Heart right ventricle (tissue), 16 donors: ENCODE results near the gene PTPRN. TPM values are rescaled to one million over a fixed set of nuclear protein-coding genes. Genes with fewer than 3 reads are reported as not detected.

Experiments used
- ATAC-seq, 8 donors: fragments of 200-7000 bp; cut with Tn5 transposase; one replicate each; pipeline ENCODE4 v1.9.1; 2020; ENCODE audit warnings: mild to moderate bottlenecking in 8 of 8, moderate library complexity in 8 of 8, moderate number of reproducible peaks in 1 of 8
- DNase-seq, 2 donors: peaks; one replicate each; pipeline ENCODE4 v3.0.0-alpha.2; 2020
- H3K27ac ChIP-seq, 10 donors: fragments of 200-600 bp; sonication (generic) in 2 of 10; one replicate each; pipeline versions ENCODE4 v1.5.0 to v1.8.0; 2020 to 2022; ENCODE audit warnings: mild to moderate bottlenecking in 3 of 10
- H3K27me3 ChIP-seq, 7 donors: fragments of 200-600 bp; one replicate each; pipeline ENCODE4 v1.8.0; 2021 to 2022; ENCODE audit warnings: mild to moderate bottlenecking in 2 of 7
- H3K36me3 ChIP-seq, 9 donors: fragments of 200-600 bp; sonication (generic) in 1 of 9; one replicate each; pipeline versions ENCODE4 v1.5.0 to v1.8.0; 2020 to 2022; ENCODE audit warnings: mild to moderate bottlenecking in 2 of 9
- H3K4me1 ChIP-seq, 9 donors: fragments of 200-600 bp; sonication (generic) in 1 of 9; one replicate each; pipeline versions ENCODE4 v1.5.0 to v1.8.0; 2020 to 2022; ENCODE audit warnings: mild to moderate bottlenecking in 4 of 9
- H3K4me3 ChIP-seq, 10 donors: fragments of 200-600 bp; sonication (generic) in 2 of 10; one replicate each; pipeline versions ENCODE4 v1.5.0 to v1.8.0; 2020 to 2022; ENCODE audit warnings: mild to moderate bottlenecking in 7 of 10, moderate library complexity in 2 of 10
- H3K9me3 ChIP-seq, 11 donors: fragments of 200-600 bp in 10 of 11; sonication (generic) in 2 of 11; one replicate each; pipeline versions ENCODE4 v1.5.0 to v1.8.0; 2013 to 2022; ENCODE audit warnings: mild to moderate bottlenecking in 2 of 11, control low read depth in 1 of 11, moderate library complexity in 1 of 11
- CTCF ChIP-seq, 9 donors: fragments of 200-600 bp; sonication (generic) in 2 of 9; IDR thresholded peaks; one replicate each; pipeline versions ENCODE4 v1.5.0 to v1.8.0; 2021 to 2022; ENCODE audit warnings: antibody characterized with exemption in 9 of 9, mild to moderate bottlenecking in 5 of 9, moderate library complexity in 1 of 9
- WGBS, 2 donors: extraction: QIAGEN DNeasy Blood & Tissue Kit; methylation state at CpG; one replicate each; pipeline ENCODE4 v1.1.7; 2013; ENCODE audit warnings: inconsistent platforms in 1 of 2; 5-methylcytosine and 5-hydroxymethylcytosine counted together
- intact Hi-C, 10 donors: fragments of 100-400 bp; cut with DNase I; formaldehyde crosslinking; loops; one replicate each; pipeline versions ENCODE4 v1.11.1 to v1.14.2; 2022
- polyA plus RNA-seq, 2 donors: library from polyadenylated mRNA; stranded (reverse); fragments of 200-250 nt; gene quantifications; one replicate each; pipeline ENCODE4 v1.2.3, GENCODE V29; 2013
- total RNA-seq, 10 donors: library from RNA; stranded (reverse); fragmentation: NEBNext Ultra II Directional in 3 of 10; extraction: Animal tissue kit (Norgen Biotek cat#: 25700) in 3 of 10; gene quantifications; one replicate each; pipeline versions ENCODE4 v1.2.1 to v1.2.4, GENCODE V29; 2021 to 2023
- donor health status: Arrhythmogenic right ventricular cardiomyopathy.
- donor health status: ischemic (EF 13 %, LVEDD 7.1; RV severe dilation, severe dysfunction).
- donor health status: healthy with polysubstance abuse.
- donor health status: DM: no; HTN: yes; CAD: no.
- donor health status: DM: no; HTN: no; CAD: no.
- donor health status: ischemic (EF 25% LVEDD 6.9; RV normal size, moderate dysfunction).
- donor health status: ischemic (EF 25% LVEDD 5.7; RV mildly dilated, moderate dysfunction).
- donor health status: healthy.
- donor health status: DM: yes; HTN: yes; CAD: no.
- donor health status: Ischemic cardiomyopathy.
- donor health status: ischemic (EF 35%, LVEDD 5.7; RV mildly dilated, moderate dysfunction).
- donor health status: nonischemic (EF 11% LVEDD 7.7; RV severe dilation, severe dysfunction).
- donor health status: DM: yes; HTN: yes; CAD: no.
- donor health status: PGD.
- donor health status: ischemic (EF 29% LVEDD 5.4; RV normal size, mild dysfunction).
- donor health status: nonischemic (EF 23%, LVEDD 6.1; RV moderate dilation, normal function).

PTPRN gene
- total and polyA plus RNA-seq, 12 donors = 0.09 to 0.51 (median 0.31) TPM; not detected in 5

GRCh38 chr2:219252570-219252899, 56.7 kb downstream of the PTPRN start:
- H3K4me1 ChIP-seq = peaks cover 27 to 73% (median 56%) of the 10 kb centered on the region in 9 donors

GRCh38 chr2:219252084-219252483, 57.1 kb downstream of the PTPRN start:
- Histone ChIP-seq H3K4me3 (peak overlapping the region in 6 of 10 donors; percentile 67 to 95 (median 82)), H3K36me3 (peaks cover 0 to 40% (median 7%) of the 10 kb centered on the region in 9 donors), H3K27ac (peak overlapping the region in 8 of 10 donors; percentile 80 to 99 (median 86)), H3K27me3 (peaks cover 0 to 18% (median 0%) of the 10 kb centered on the region in 7 donors), H3K4me1 (peaks cover 27 to 77% (median 61%) of the 10 kb centered on the region in 9 donors), H3K9me3 (no peaks in the 10 kb centered on the region)
- no peak for TF ChIP-seq CTCF (IDR thresholded peaks at IDR 0.05)
- DNase-seq (no peak), ATAC-seq (no peak)
- 57 to 60% methylated on average over 5 of the region's 5 CpGs for WGBS, 2 donors
- intact Hi-C loops = loop anchor here in 2 of 10 donors (2.0 kb wide), 2 partner anchors 27 to 43 kb away; partner anchors contain the start of gene DNAJB2 (in 2 of the 2)

More at GRCh38 chr2:219252570-219252899, 56.7 kb downstream of the PTPRN start:
- ATAC-seq = peak in 3 of 8 donors; percentile 1 to 2 (median 1)
- Histone ChIP-seq H3K36me3 (peaks cover 0 to 35% (median 7%) of the 10 kb centered on the region in 9 donors), H3K9me3 (no peaks in the 10 kb centered on the region), H3K27me3 (peaks cover 0 to 22% (median 0%) of the 10 kb centered on the region in 7 donors), H3K27ac (peak overlapping the region in 9 of 10 donors; percentile 6 to 99 (median 84)), H3K4me3 (peak overlapping the region in 9 of 10 donors; percentile 54 to 95 (median 82))
- DNase-seq = no peak
- 14 to 18% methylated on average over 9 of the region's 9 CpGs for WGBS, 2 donors
- no peak for TF ChIP-seq CTCF (IDR thresholded peaks at IDR 0.05)
- intact Hi-C loops = loop anchor here in 2 of 10 donors (2.0 kb wide), 2 partner anchors 26 to 42 kb away; partner anchors contain the start of gene DNAJB2 (in 2 of the 2)

- WGBS, 2 donors = 66 to 69% methylated on average over 6 of the region's 6 CpGs
- intact Hi-C loops = loop anchor here in 2 of 10 donors (2.0 kb wide), 2 partner anchors 27 to 43 kb away; partner anchors contain the start of gene DNAJB2 (in 2 of the 2)
- H3K4me3 ChIP-seq = peak overlapping the region in 5 of 10 donors; percentile 67 to 84 (median 82)
- H3K9me3 ChIP-seq = no peaks in the 10 kb centered on the region
- ATAC-seq = no peak
- H3K27me3 ChIP-seq = peaks cover 0 to 14% (median 0%) of the 10 kb centered on the region in 7 donors
- DNase-seq = no peak
- peaks cover 0 to 43% (median 7%) of the 10 kb centered on the region in 9 donors for H3K36me3 ChIP-seq
- H3K4me1 ChIP-seq = peaks cover 27 to 82% (median 65%) of the 10 kb centered on the region in 9 donors
- H3K27ac ChIP-seq = peak overlapping the region in 7 of 10 donors; percentile 80 to 99 (median 89)
- TF ChIP-seq CTCF (IDR thresholded peaks at IDR 0.05) = no peak
Observed at GRCh38 chr2:219251656-219252055, 57.5 kb downstream of the PTPRN start.

- Histone ChIP-seq H3K36me3 (peaks cover 0 to 43% (median 7%) of the 10 kb centered on the region in 9 donors), H3K27ac (peak overlapping the region; percentile 24 to 99 (median 76)), H3K4me1 (peaks cover 35 to 92% (median 75%) of the 10 kb centered on the region in 9 donors), H3K4me3 (peak overlapping the region in 3 of 10 donors; percentile 2 to 22 (median 17)), H3K9me3 (no peaks in the 10 kb centered on the region), H3K27me3 (peaks cover 0 to under 1% (median 0%) of the 10 kb centered on the region in 7 donors)
- ATAC-seq = no peak
- TF ChIP-seq CTCF (IDR thresholded peaks at IDR 0.05) = no peak
- intact Hi-C loops = no loop called here
- 90 to 91% methylated on average over 22 of the region's 22 CpGs for WGBS, 2 donors
- no peak for DNase-seq
Observed at GRCh38 chr2:219250049-219250781, 59.0 kb downstream of the PTPRN start.
